ENCODE measurements around the gene TBC1D22A.

DNA sequence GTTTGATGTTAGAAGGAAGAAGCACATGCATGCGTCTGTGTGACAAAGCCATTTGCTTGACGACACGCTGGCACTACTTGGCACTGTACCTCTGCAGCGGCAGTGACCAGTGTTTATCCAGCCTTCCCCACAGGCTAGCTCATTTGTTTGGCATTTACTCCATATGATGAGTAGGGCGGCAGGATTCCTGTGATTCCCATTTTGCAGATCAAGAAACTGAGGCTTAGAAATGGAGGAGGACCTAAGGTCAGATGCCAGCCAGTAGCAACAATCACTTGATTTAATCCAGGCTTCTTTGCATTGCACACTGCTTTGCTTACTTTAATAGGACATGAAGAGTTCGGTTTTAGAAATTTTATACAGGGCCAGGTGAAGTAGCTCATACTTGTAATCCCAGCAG is 45.0 kb downstream of the TBC1D22A start:
- TF ChIP-seq POLR2A (IDR thresholded peaks at IDR 0.05): no peak
- TF ChIP-seq, protein P1, sequence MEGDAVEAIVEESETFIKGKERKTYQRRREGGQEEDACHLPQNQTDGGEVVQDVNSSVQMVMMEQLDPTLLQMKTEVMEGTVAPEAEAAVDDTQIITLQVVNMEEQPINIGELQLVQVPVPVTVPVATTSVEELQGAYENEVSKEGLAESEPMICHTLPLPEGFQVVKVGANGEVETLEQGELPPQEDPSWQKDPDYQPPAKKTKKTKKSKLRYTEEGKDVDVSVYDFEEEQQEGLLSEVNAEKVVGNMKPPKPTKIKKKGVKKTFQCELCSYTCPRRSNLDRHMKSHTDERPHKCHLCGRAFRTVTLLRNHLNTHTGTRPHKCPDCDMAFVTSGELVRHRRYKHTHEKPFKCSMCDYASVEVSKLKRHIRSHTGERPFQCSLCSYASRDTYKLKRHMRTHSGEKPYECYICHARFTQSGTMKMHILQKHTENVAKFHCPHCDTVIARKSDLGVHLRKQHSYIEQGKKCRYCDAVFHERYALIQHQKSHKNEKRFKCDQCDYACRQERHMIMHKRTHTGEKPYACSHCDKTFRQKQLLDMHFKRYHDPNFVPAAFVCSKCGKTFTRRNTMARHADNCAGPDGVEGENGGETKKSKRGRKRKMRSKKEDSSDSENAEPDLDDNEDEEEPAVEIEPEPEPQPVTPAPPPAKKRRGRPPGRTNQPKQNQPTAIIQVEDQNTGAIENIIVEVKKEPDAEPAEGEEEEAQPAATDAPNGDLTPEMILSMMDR (IDR thresholded peaks at IDR 0.05): no peak

Measured in transverse colon (tissue), 3 donors.